A549 (cell line): ENCODE results near the gene PXDN. TPM values are rescaled to one million over a fixed set of nuclear protein-coding genes. Genes with fewer than 3 reads are reported as not detected.

Experiments used
- ATAC-seq, 2 experiments: fragments of 200-7000 bp in 1 of 2; fragments of >200 bp in 1 of 2; cut with Nextera tagmentation in 1 of 2; cut with Tn5 transposase in 1 of 2; 3 replicates each; pipeline versions ENCODE4 v1.8.0 to v1.9.1; 2018 to 2020; ENCODE audit warnings: mild to moderate bottlenecking in 1 of 2, moderate library complexity in 1 of 2
- CTCF ChIA-PET: fragments of 300-600 bp; sonication (Branson Sonifier 250); formaldehyde crosslinking; extraction: SDS; loops from one replicate; lab custom pipeline; 2021; ENCODE audit warnings: antibody characterized with exemption, inconsistent platforms; lab: Yijun Ruan, JAX
- POLR2A ChIA-PET: fragments of 350-600 bp; formaldehyde crosslinking; extraction: SDS; loops from one replicate; lab custom pipeline; 2021; ENCODE audit warnings: antibody characterized with exemption, inconsistent platforms; lab: Yijun Ruan, JAX
- DNase-seq, 2 experiments: peaks; one replicate each; pipeline versions ENCODE4 v3.0.0 to v3.0.0-alpha.2; 2011 to 2016; ENCODE audit warnings: low read depth in 1 of 2, low spot score in 1 of 2
- FAIRE-seq: peaks from 2 replicates; lab custom pipeline; 2011; peaks lifted over from hg19 to GRCh38; lab: Jason Lieb, UNC
- H3K27ac ChIP-seq, 2 experiments: fragments of >200 bp; sonication (Bioruptor Twin); formaldehyde crosslinking; 3 replicates each; pipeline ENCODE4 v1.5.1; 2016 to 2017
- H3K4me1 ChIP-seq: fragments of >200 bp; sonication (Bioruptor Twin); formaldehyde crosslinking; 3 replicates; pipeline ENCODE4 v1.6.1; 2016
- H3K4me2 ChIP-seq: fragments of >200 bp; sonication (Bioruptor Twin); formaldehyde crosslinking; 3 replicates; pipeline ENCODE4 v1.6.1; 2016
- H3K4me3 ChIP-seq: fragments of >200 bp; sonication (Bioruptor Twin); formaldehyde crosslinking; 3 replicates; pipeline ENCODE4 v1.5.1; 2016
- H3K9me3 ChIP-seq: fragments of >200 bp; sonication (Bioruptor Twin); formaldehyde crosslinking; 3 replicates; pipeline ENCODE4 v1.6.1; 2016
- CHD2 ChIP-seq: fragments of 150-350 bp; IDR thresholded peaks from 2 replicates; pipeline ENCODE4 v1.6.1; 2014; ENCODE audit warnings: low read length; ENCODE audit not compliant: partially characterized antibody
- CHD4 ChIP-seq: fragments of 200-600 bp; sonication (generic); IDR thresholded peaks from 2 replicates; pipeline ENCODE4 v1.6.1; 2016; ENCODE audit warnings: antibody characterized with exemption, mild to moderate bottlenecking, borderline replicate concordance
- FOSL2 ChIP-seq, 2 experiments: fragments of 450-650 bp in 1 of 2; fragments of >200 bp in 1 of 2; sonication (Bioruptor Twin) in 1 of 2; formaldehyde crosslinking; IDR thresholded peaks; 2 replicates each; pipeline versions ENCODE4 v1.5.0 to v1.6.1; 2016 to 2020; ENCODE audit warnings: mild to moderate bottlenecking in 1 of 2, moderate library complexity in 1 of 2
- FOXS1 ChIP-seq: fragments of 250-450 bp; sonication (Bioruptor Pico); IDR thresholded peaks from 2 replicates; pipeline ENCODE4 v1.5.0; 2020; ENCODE audit warnings: mild to moderate bottlenecking, moderate library complexity
- GATA3 ChIP-seq: IDR thresholded peaks from 2 replicates; pipeline ENCODE4 v1.6.1; 2012; ENCODE audit warnings: borderline replicate concordance
- HDAC2 ChIP-seq: fragments of 200-600 bp; sonication (generic); IDR thresholded peaks from 2 replicates; pipeline ENCODE4 v1.6.1; 2016
- HEYL ChIP-seq: fragments of 250-450 bp; sonication (Bioruptor Pico); IDR thresholded peaks from 2 replicates; pipeline ENCODE4 v1.8.0; 2021; ENCODE audit warnings: mild to moderate bottlenecking, moderate library complexity
- HOXA7 ChIP-seq: fragments of 250-450 bp; sonication (Bioruptor Pico); IDR thresholded peaks from 2 replicates; pipeline ENCODE4 v1.5.0; 2020; ENCODE audit warnings: mild to moderate bottlenecking, moderate library complexity
- HOXB13 ChIP-seq: fragments of 250-450 bp; sonication (Bioruptor Pico); IDR thresholded peaks from 2 replicates; pipeline ENCODE4 v1.5.0; 2020; ENCODE audit warnings: low read depth, mild to moderate bottlenecking, moderate library complexity
- HOXB5 ChIP-seq: fragments of 250-450 bp; sonication (Bioruptor Pico); IDR thresholded peaks from 2 replicates; pipeline ENCODE4 v1.5.0; 2020; ENCODE audit warnings: mild to moderate bottlenecking, moderate library complexity
- JUNB ChIP-seq: fragments of >200 bp; sonication (Bioruptor Twin); formaldehyde crosslinking; IDR thresholded peaks from 2 replicates; pipeline ENCODE4 v1.6.1; 2016
- KDM1A ChIP-seq: fragments of 200-600 bp; sonication (generic); IDR thresholded peaks from 2 replicates; pipeline ENCODE4 v1.6.1; 2016; ENCODE audit warnings: low read depth, mild to moderate bottlenecking
- MAZ ChIP-seq: fragments of 150-350 bp; IDR thresholded peaks from 2 replicates; pipeline ENCODE4 v1.6.1; 2014; ENCODE audit warnings: antibody characterized with exemption, low read depth, low read length, borderline replicate concordance
- MYC ChIP-seq: IDR thresholded peaks from 2 replicates; pipeline ENCODE4 v1.6.1; 2012; ENCODE audit warnings: mild to moderate bottlenecking, inconsistent platforms, low read length, improper control_type of control experiment, borderline replicate concordance
- RARB ChIP-seq: fragments of 250-450 bp; sonication (Bioruptor Pico); IDR thresholded peaks from 2 replicates; pipeline ENCODE4 v1.8.0; 2021; ENCODE audit warnings: mild to moderate bottlenecking, moderate library complexity
- RFX5 ChIP-seq: fragments of 450-650 bp; IDR thresholded peaks from 2 replicates; pipeline ENCODE4 v1.7.1; 2014; ENCODE audit warnings: antibody characterized with exemption, mild to moderate bottlenecking, moderate library complexity
- RNF2 ChIP-seq: fragments of 200-600 bp; sonication (generic); IDR thresholded peaks from 2 replicates; pipeline ENCODE4 v1.6.1; 2016; ENCODE audit warnings: low read depth, mild to moderate bottlenecking, antibody characterized with exemption, moderate library complexity, borderline replicate concordance
- TFCP2L1 ChIP-seq: fragments of 250-450 bp; sonication (Bioruptor Pico); IDR thresholded peaks from 2 replicates; pipeline ENCODE4 v1.5.0; 2021; ENCODE audit warnings: mild to moderate bottlenecking
- TP53 ChIP-seq: fragments of 250-450 bp; sonication (Bioruptor Pico); IDR thresholded peaks from 2 replicates; pipeline ENCODE4 v1.5.0; 2021; ENCODE audit warnings: mild to moderate bottlenecking, moderate library complexity
- ZFP36 ChIP-seq: fragments of 450-650 bp; IDR thresholded peaks from 2 replicates; pipeline ENCODE4 v1.6.1; 2014; ENCODE audit warnings: borderline replicate concordance; ENCODE audit not compliant: partially characterized antibody
- WGBS: methylation state at CpG from one replicate; pipeline ENCODE4 v1.1.6; 2017; ENCODE audit errors: missing lambda C conversion rate; 5-methylcytosine and 5-hydroxymethylcytosine counted together
- polyA plus RNA-seq, 4 experiments: library from polyadenylated mRNA; depleted of rRNA in 3 of 4; stranded (reverse); fragments of >200 nt; fragmentation: RNase III in 1 of 4; extraction: RNeasy Plus Mini Kit Qiagen cat#74134 plus additional on column Dnase treatment in 1 of 4; gene quantifications; 2 replicates in 3 of 4; 3 replicates in 1 of 4; pipeline ENCODE4 v1.2.3, GENCODE V29; 2011 to 2017
- TF ChIP-seq, protein P1 (sequence below): fragments of 250-450 bp; sonication (Bioruptor Pico); IDR thresholded peaks from 2 replicates; pipeline ENCODE4 v1.5.0; 2020; ENCODE audit warnings: low read depth, mild to moderate bottlenecking, moderate library complexity
- TF ChIP-seq, protein P2 (sequence below): fragments of 150-350 bp; IDR thresholded peaks from 2 replicates; pipeline ENCODE4 v1.6.1; 2014; ENCODE audit warnings: low read depth, mild to moderate bottlenecking, low read length
- TF ChIP-seq, protein P3 (sequence below): fragments of 450-650 bp; IDR thresholded peaks from 2 replicates; pipeline ENCODE4 v1.6.1; 2014; ENCODE audit warnings: antibody characterized with exemption
- TF ChIP-seq, protein P4 (sequence below): IDR thresholded peaks from 2 replicates; pipeline ENCODE4 v1.6.1; 2012
- TF ChIP-seq, protein P5 (sequence below): IDR thresholded peaks from 2 replicates; pipeline ENCODE4 v1.6.1; 2012; ENCODE audit warnings: low read depth, borderline replicate concordance
- TF ChIP-seq, protein P6 (sequence below): fragments of >200 bp; sonication (Bioruptor Twin); formaldehyde crosslinking; IDR thresholded peaks from 2 replicates; pipeline ENCODE4 v1.6.1; 2016

PXDN gene
- polyA plus RNA-seq, 2 of the 4 experiments (the other 2 are of a cell fraction), result 3.7 to 7.3 TPM

DNA sequence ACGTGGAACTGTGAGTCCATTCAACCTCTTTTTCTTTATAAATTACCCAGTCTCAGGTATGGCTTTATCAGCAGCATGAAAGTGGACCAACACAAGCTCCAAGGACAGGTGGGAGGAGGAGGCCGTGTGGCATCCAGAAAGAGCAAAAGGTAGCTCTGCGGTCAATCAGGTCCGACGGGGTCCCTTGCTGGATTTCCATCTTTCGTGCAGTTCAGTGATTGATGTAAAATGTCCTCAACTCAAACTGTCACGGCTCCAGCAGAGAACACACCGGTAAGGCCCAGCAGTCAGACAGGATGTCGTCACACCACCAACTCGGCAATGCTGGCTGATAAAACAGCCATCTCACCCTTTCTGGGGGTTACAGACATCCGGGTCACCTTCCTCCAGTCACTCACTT lies 123.3 kb downstream of the PXDN start:
- Histone ChIP-seq H3K4me2 (no peak overlapping the region), H3K27ac (no peak overlapping the region), H3K9me3 (no peaks in the 10 kb centered on the region), H3K4me1 (peaks cover 10% of the 10 kb centered on the region; the same call in 1 of the 3 replicates)
- DNase-seq, result no peak
- WGBS, result 45% methylated on average over 11 of the region's 11 CpGs
- POLR2A ChIA-PET, result no interaction called here
- no peak for FAIRE-seq
- CTCF ChIA-PET, result no interaction called here
- TF ChIP-seq RNF2 (no peak), HDAC2 (no peak), MYC (no peak), HEYL (CRISPR knock-in tag) (no peak), CHD4 (no peak), HOXB5 (CRISPR knock-in tag) (no peak), FOXS1 (CRISPR knock-in tag) (no peak), MAZ (no peak), TP53 (CRISPR knock-in tag) (no peak), HOXB13 (no peak), FOSL2 (IDR thresholded peaks at IDR 0.05) (no peak), FOSL2 (CRISPR knock-in tag; IDR thresholded peaks at IDR 0.05) (no peak), GATA3 (no peak), RFX5 (no peak), TFCP2L1 (CRISPR knock-in tag) (no peak)
- TF ChIP-seq, protein P1, sequence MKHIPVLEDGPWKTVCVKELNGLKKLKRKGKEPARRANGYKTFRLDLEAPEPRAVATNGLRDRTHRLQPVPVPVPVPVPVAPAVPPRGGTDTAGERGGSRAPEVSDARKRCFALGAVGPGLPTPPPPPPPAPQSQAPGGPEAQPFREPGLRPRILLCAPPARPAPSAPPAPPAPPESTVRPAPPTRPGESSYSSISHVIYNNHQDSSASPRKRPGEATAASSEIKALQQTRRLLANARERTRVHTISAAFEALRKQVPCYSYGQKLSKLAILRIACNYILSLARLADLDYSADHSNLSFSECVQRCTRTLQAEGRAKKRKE (CRISPR knock-in tag), result no peak
- TF ChIP-seq, protein P2, sequence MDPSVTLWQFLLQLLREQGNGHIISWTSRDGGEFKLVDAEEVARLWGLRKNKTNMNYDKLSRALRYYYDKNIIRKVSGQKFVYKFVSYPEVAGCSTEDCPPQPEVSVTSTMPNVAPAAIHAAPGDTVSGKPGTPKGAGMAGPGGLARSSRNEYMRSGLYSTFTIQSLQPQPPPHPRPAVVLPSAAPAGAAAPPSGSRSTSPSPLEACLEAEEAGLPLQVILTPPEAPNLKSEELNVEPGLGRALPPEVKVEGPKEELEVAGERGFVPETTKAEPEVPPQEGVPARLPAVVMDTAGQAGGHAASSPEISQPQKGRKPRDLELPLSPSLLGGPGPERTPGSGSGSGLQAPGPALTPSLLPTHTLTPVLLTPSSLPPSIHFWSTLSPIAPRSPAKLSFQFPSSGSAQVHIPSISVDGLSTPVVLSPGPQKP, result no peak
- TF ChIP-seq, protein P3, sequence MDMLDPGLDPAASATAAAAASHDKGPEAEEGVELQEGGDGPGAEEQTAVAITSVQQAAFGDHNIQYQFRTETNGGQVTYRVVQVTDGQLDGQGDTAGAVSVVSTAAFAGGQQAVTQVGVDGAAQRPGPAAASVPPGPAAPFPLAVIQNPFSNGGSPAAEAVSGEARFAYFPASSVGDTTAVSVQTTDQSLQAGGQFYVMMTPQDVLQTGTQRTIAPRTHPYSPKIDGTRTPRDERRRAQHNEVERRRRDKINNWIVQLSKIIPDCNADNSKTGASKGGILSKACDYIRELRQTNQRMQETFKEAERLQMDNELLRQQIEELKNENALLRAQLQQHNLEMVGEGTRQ, result no peak
- TF ChIP-seq, protein P4, sequence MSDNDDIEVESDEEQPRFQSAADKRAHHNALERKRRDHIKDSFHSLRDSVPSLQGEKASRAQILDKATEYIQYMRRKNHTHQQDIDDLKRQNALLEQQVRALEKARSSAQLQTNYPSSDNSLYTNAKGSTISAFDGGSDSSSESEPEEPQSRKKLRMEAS, result no peak
- TF ChIP-seq, all 56 proteins: peak for 0
- no peak for ATAC-seq
- H3K4me3 ChIP-seq, result no peak overlapping the region

DNA sequence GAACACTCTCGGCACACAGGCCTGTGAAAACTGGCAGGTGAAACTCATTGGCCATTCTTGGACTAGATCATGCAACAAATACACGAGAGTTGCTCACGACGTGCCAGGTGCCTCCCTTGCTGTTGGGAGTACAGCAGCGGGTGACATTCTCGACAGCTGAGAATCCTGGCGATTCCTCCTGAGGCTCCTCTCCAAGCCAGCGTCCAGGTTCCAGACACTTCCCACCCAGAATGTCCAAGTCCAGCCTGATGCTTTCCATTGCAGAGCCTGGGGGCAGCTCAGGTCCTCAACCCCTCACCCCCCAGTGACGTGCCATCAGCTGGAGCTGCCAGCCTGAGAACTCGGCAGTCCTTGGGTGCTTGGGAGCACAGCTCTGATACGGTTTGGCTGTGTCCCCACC lies 124.2 kb downstream of the PXDN start:
- 58% methylated on average over 10 of the region's 11 CpGs for WGBS
- no peak overlapping the region for H3K4me3 ChIP-seq
- ATAC-seq (no peak), DNase-seq (no peak), FAIRE-seq (no peak)
- H3K27ac ChIP-seq, result no peak overlapping the region
- no peak overlapping the region for H3K4me2 ChIP-seq
- H3K9me3 ChIP-seq, result no peaks in the 10 kb centered on the region
- ChIA-PET CTCF (no interaction called here), POLR2A (no interaction called here)
- TF ChIP-seq TP53 (CRISPR knock-in tag), result no peak
- TF ChIP-seq CHD2, result no peak
- TF ChIP-seq, protein P4, result no peak
- TF ChIP-seq HOXA7 (CRISPR knock-in tag), result no peak
- TF ChIP-seq, protein P3, result no peak
- TF ChIP-seq CHD4, result no peak
- TF ChIP-seq JUNB, result no peak
- no peak for TF ChIP-seq RARB (CRISPR knock-in tag)
- TF ChIP-seq RNF2, result no peak
- TF ChIP-seq, protein P5, sequence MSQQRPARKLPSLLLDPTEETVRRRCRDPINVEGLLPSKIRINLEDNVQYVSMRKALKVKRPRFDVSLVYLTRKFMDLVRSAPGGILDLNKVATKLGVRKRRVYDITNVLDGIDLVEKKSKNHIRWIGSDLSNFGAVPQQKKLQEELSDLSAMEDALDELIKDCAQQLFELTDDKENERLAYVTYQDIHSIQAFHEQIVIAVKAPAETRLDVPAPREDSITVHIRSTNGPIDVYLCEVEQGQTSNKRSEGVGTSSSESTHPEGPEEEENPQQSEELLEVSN, result no peak
- no peak for TF ChIP-seq ZFP36
- TF ChIP-seq KDM1A, result no peak
- TF ChIP-seq, protein P6, sequence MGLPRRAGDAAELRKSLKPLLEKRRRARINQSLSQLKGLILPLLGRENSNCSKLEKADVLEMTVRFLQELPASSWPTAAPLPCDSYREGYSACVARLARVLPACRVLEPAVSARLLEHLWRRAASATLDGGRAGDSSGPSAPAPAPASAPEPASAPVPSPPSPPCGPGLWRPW, result no peak
- H3K4me1 ChIP-seq, result peaks cover 2% of the 10 kb centered on the region; the same call in 1 of the 3 replicates
